Vagina (tissue), 2 donors: ENCODE measurements around the gene RNF111.

Experiments
- CTCF ChIP-seq, 3 experiments: fragments of 450-650 bp in 2 of 3; fragments of 200-600 bp in 1 of 3; sonication (generic) in 1 of 3; IDR thresholded peaks; one replicate each; pipeline ENCODE4 v1.5.1; 2017 to 2019; ENCODE audit warnings: antibody characterized with exemption in 3 of 3, mild to moderate bottlenecking in 2 of 3, moderate library complexity in 2 of 3
- POLR2A ChIP-seq, 2 donors: fragments of 450-650 bp; IDR thresholded peaks; one replicate each; pipeline ENCODE4 v1.6.1; 2017; ENCODE audit warnings: antibody characterized with exemption in 2 of 2, mild to moderate bottlenecking in 2 of 2, moderate library complexity in 2 of 2
- POLR2AphosphoS5 ChIP-seq, 2 donors: sonication (generic); formaldehyde crosslinking; IDR thresholded peaks; one replicate each; pipeline ENCODE4 v1.9.0; 2017; ENCODE audit warnings: antibody characterized with exemption in 2 of 2, mild to moderate bottlenecking in 2 of 2, low read depth in 1 of 2; ENCODE audit not compliant: insufficient read depth in 1 of 2

- no peak for TF ChIP-seq POLR2AphosphoS5 (IDR thresholded peaks at IDR 0.05; ENCODE audit: insufficient read depth in 1 of 2, low read depth in 1 of 2)
- no peak for TF ChIP-seq CTCF (IDR thresholded peaks at IDR 0.05)
- TF ChIP-seq POLR2A (IDR thresholded peaks at IDR 0.05) = no peak
Observed at GRCh38 chr15:59022188-59022587, 34.7 kb downstream of the RNF111 start.
